PC-9 (cell line): Measurements from ENCODE around the gene PTGES.

Experiments
- EZH2 ChIP-seq: fragments of 200-600 bp; sonication (generic); IDR thresholded peaks from 2 replicates; pipeline ENCODE4 v1.8.0; 2017; ENCODE audit warnings: antibody characterized with exemption, low read depth
- TF ChIP-seq, protein P1 (sequence below): fragments of 200-600 bp; sonication (generic); conservative IDR thresholded peaks from 2 replicates; pipeline ENCODE4 v1.6.1; 2017; ENCODE audit warnings: mixed run types, antibody characterized with exemption, mild to moderate bottlenecking, moderate library complexity

DNA sequence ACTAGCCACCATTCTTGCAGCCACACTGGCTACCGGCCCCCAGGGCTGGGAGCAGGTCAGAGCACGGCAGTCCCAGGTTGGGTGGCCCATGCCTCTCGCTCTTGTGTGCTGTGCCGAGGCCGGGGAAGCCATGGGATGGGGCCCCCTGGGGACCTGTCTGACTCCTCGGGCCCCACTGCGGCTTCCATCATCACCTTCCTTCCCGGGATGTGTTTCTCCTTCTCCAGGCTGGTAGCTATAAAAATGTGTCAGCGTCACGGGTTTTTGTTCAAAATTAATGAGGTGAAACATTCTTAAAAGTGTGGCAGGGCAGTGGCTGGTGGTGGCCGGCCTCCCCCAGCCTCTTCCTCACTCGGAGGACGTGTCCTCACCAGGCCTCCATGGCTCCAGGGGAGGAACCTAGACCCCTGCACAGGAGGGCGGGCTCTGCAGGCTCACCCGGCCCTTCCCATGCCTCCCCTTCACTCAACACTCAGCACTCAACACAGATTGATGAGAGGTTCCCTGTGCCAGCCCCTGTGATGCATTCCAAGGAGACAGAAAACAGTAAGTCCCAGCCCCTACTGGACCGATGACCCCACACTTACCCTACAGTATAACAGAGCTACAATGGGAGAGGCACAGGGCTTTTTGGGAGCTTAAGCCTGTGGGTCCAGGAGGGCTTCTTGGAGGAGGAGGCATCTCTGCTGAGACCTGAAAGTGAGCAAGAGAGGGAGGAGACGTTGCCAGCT, 43.2 kb downstream of the PTGES start:
- TF ChIP-seq, protein P1, sequence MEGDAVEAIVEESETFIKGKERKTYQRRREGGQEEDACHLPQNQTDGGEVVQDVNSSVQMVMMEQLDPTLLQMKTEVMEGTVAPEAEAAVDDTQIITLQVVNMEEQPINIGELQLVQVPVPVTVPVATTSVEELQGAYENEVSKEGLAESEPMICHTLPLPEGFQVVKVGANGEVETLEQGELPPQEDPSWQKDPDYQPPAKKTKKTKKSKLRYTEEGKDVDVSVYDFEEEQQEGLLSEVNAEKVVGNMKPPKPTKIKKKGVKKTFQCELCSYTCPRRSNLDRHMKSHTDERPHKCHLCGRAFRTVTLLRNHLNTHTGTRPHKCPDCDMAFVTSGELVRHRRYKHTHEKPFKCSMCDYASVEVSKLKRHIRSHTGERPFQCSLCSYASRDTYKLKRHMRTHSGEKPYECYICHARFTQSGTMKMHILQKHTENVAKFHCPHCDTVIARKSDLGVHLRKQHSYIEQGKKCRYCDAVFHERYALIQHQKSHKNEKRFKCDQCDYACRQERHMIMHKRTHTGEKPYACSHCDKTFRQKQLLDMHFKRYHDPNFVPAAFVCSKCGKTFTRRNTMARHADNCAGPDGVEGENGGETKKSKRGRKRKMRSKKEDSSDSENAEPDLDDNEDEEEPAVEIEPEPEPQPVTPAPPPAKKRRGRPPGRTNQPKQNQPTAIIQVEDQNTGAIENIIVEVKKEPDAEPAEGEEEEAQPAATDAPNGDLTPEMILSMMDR = no peak
- no peak for TF ChIP-seq EZH2
